Natural killer cell (primary cell): ENCODE data around the gene ADAP1. TPM values are rescaled to one million over a fixed set of nuclear protein-coding genes. Genes with fewer than 3 reads are reported as not detected.

Experiments used
- ATAC-seq, 3 donors: fragments of 150-1000 bp in 2 of 3; fragments of 200-7000 bp in 1 of 3; cut with Tn5 transposase; 1 replicate in 1 of 3; 2 replicates in 2 of 3; pipeline ENCODE4 v1.10.0; 2021; ENCODE audit warnings: mild to moderate bottlenecking in 2 of 3, moderate library complexity in 2 of 3
- DNase-seq, 2 donors: peaks; one replicate each; pipeline versions ENCODE4 v3.0.0 to v3.0.0-alpha.2; 2013 to 2021; ENCODE audit warnings: mixed read lengths in 1 of 2
- H3K27ac ChIP-seq: one replicate; pipeline ENCODE4 v1.5.1; 2013; ENCODE audit warnings: mild to moderate bottlenecking, low read length
- H3K27me3 ChIP-seq: one replicate; pipeline ENCODE4 v1.6.1; 2013; ENCODE audit warnings: low read length; ENCODE audit not compliant: control insufficient read depth, insufficient read depth
- H3K36me3 ChIP-seq: one replicate; pipeline ENCODE4 v1.6.1; 2013; ENCODE audit warnings: low read length; ENCODE audit not compliant: control insufficient read depth, insufficient read depth
- H3K4me1 ChIP-seq: one replicate; pipeline ENCODE4 v1.6.1; 2013; ENCODE audit warnings: low read length; ENCODE audit not compliant: control insufficient read depth, insufficient read depth
- H3K4me3 ChIP-seq: one replicate; pipeline ENCODE4 v1.5.1; 2013; ENCODE audit warnings: low read length
- H3K9me3 ChIP-seq: one replicate; pipeline ENCODE4 v1.6.1; 2013; ENCODE audit warnings: low read length; ENCODE audit not compliant: control insufficient read depth, insufficient read depth
- H3K27ac Mint-ChIP-seq, 2 donors: one replicate each; pipeline ENCODE4 v1.8.0; 2022; ENCODE audit warnings: mild to moderate bottlenecking in 2 of 2, mixed read lengths in 2 of 2, moderate library complexity in 1 of 2
- H3K27me3 Mint-ChIP-seq, 2 donors: one replicate each; pipeline ENCODE4 v1.8.0; 2022; ENCODE audit warnings: low read depth in 2 of 2, mixed read lengths in 2 of 2
- H3K36me3 Mint-ChIP-seq: one replicate; pipeline ENCODE4 v1.8.0; 2022; ENCODE audit warnings: mixed read lengths
- H3K4me1 Mint-ChIP-seq, 2 donors: one replicate each; pipeline ENCODE4 v1.8.0; 2022; ENCODE audit warnings: mixed read lengths in 2 of 2
- H3K4me3 Mint-ChIP-seq: one replicate; pipeline ENCODE4 v1.8.0; 2022; ENCODE audit warnings: mild to moderate bottlenecking, moderate library complexity, mixed read lengths
- H3K9me3 Mint-ChIP-seq, 2 donors: one replicate each; pipeline ENCODE4 v1.8.0; 2022; ENCODE audit warnings: mixed read lengths in 2 of 2
- CTCF ChIP-seq: fragments of 200-600 bp; IDR thresholded peaks from one replicate; pipeline ENCODE4 v1.8.0; 2022; ENCODE audit warnings: antibody characterized with exemption
- WGBS: methylation state at CpG from one replicate; pipeline ENCODE4 v1.1.7; 2013; ENCODE audit warnings: missing lambda C conversion rate; ENCODE audit not compliant: insufficient coverage; 5-methylcytosine and 5-hydroxymethylcytosine counted together
- intact Hi-C: fragments of 100-400 bp; cut with micrococcal nuclease; formaldehyde crosslinking; loops from one replicate; pipeline ENCODE4 v1.14.2; 2022
- total RNA-seq, 4 donors: library from RNA; stranded (reverse); fragments of 120-200 nt in 1 of 4; gene quantifications; one replicate each; pipeline versions ENCODE4 v1.2.3 to v1.2.4, GENCODE V29; 2013 to 2022

Gene ADAP1
- total RNA-seq, 3 donors from 2014 or later (not counting 1 experiment from before 2014, with no cell fraction given) = 87.2 to 117 (median 89.2) TPM

DNA sequence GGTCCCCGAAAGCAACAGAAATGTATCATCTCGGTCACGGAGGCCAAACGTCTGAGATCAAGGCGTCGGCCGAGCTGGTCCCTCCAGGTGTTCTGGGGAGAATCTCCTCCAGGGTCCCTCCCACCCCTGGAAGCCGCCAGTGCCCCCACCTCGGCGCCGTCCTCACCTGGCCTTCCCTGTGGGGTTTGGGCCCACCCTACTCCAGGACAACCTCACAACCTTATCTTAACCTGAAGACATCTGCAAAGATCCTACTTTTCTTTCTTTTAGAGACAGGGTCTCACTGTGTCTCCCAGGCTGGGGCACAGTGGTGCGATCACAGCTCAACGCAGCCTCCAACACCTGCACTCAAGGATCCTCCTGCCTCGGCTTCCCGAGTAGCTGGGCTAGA, 33.4 kb downstream of the ADAP1 start:
- Histone ChIP-seq H3K4me3 (no peak overlapping the region), H3K4me1 (peaks cover 61% of the 10 kb centered on the region), H3K36me3 (peaks cover 3% of the 10 kb centered on the region), H3K27ac (peak overlapping the region; percentile 87), H3K27me3 (no peaks in the 10 kb centered on the region), H3K9me3 (no peaks in the 10 kb centered on the region)
- TF ChIP-seq CTCF = no peak
- Mint-ChIP-seq H3K27me3 (no peaks in the 10 kb centered on the region), H3K4me3 (peak overlapping the region; percentile 74), H3K27ac (peak overlapping the region; percentile 93 to 95), H3K36me3 (no peaks in the 10 kb centered on the region), H3K4me1 (peaks cover 45 to 64% of the 10 kb centered on the region in 2 donors), H3K9me3 (no peaks in the 10 kb centered on the region)
- ATAC-seq = no peak
- intact Hi-C loops = loop anchor here (5.0 kb wide), 3 partner anchors 121 to 611 kb away; partner anchors contain the start of genes GPR146 and MAFK
- DNase-seq = peak in 1 of 2 donors; percentile 16
- 90% methylated on average over 13 of the region's 15 CpGs for WGBS

DNA sequence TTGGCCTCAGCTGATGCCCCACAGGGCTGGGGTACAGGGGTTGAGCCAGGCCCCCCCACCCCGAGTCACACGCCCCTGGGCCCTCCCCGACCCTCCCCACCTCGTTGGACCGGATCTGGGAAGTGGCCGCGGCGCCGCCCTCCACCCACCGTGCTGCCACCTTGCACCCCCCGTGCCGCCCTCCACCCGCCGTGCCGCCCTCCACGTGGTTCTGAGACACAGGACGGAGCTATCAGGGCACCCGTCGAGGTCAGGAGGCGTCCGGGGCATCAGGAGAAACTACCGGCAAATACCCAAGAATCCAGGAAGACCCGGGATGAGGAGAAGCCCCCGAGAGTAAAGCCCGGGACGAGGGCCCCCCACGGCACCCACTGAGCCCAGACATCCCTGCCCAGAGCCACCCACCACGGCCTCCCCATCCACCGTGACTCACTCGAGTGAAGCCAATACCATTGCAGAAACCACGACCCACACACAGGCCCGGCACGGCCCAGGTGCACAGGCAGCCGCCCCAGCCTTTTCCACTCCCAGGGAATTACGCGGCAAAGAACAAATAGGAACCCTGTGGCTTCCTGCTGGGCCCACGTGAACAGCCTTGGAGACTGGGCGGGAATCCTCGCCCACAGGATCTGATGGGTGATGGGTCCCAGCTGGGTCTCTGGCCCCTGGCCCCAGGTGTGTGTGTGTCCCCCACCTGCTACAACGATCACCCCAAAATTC, 34.0 kb downstream of the ADAP1 start:
- WGBS = 71% methylated on average over 40 of the region's 40 CpGs
- Histone ChIP-seq H3K4me1 (peaks cover 56% of the 10 kb centered on the region), H3K9me3 (no peaks in the 10 kb centered on the region), H3K27ac (no peak overlapping the region), H3K36me3 (peaks cover 3% of the 10 kb centered on the region), H3K4me3 (no peak overlapping the region), H3K27me3 (no peaks in the 10 kb centered on the region)
- intact Hi-C loops = loop anchor here (5.0 kb wide), 3 partner anchors 122 to 612 kb away; partner anchors contain the start of genes GPR146 and MAFK
- H3K4me1 Mint-ChIP-seq = peaks cover 51 to 64% of the 10 kb centered on the region in 2 donors
- no peak overlapping the region for H3K4me3 Mint-ChIP-seq
- no peak for TF ChIP-seq CTCF
- no peaks in the 10 kb centered on the region for H3K27me3 Mint-ChIP-seq
- H3K9me3 Mint-ChIP-seq = no peaks in the 10 kb centered on the region
- no peak for ATAC-seq
- H3K36me3 Mint-ChIP-seq = no peaks in the 10 kb centered on the region
- DNase-seq = peak in 1 of 2 donors; percentile 15
- H3K27ac Mint-ChIP-seq = peak overlapping the region; percentile 93 to 95

- Mint-ChIP-seq H3K27ac (peak overlapping the region; percentile 60 to 95), H3K27me3 (no peaks in the 10 kb centered on the region), H3K9me3 (no peaks in the 10 kb centered on the region), H3K4me3 (no peak overlapping the region), H3K4me1 (peaks cover 55 to 61% of the 10 kb centered on the region in 2 donors), H3K36me3 (no peaks in the 10 kb centered on the region)
- no peak overlapping the region for H3K4me3 ChIP-seq
- TF ChIP-seq CTCF = no peak
- no peak overlapping the region for H3K27ac ChIP-seq
- peaks cover 51% of the 10 kb centered on the region for H3K4me1 ChIP-seq
- peaks cover 3% of the 10 kb centered on the region for H3K36me3 ChIP-seq
- intact Hi-C loops = loop anchor here (5.0 kb wide), 3 partner anchors 122 to 612 kb away; partner anchors contain the start of genes GPR146 and MAFK
- DNase-seq (peak in 1 of 2 donors; percentile 12), ATAC-seq (no peak)
- WGBS = 95% methylated on average over 26 of the region's 26 CpGs
- H3K27me3 ChIP-seq = no peaks in the 10 kb centered on the region
- no peaks in the 10 kb centered on the region for H3K9me3 ChIP-seq
Measured at GRCh38 chr7:919924-920341, 34.5 kb downstream of the ADAP1 start.
